ENCODE data around the gene ASB18. TPM values are rescaled to one million over a fixed set of nuclear protein-coding genes. Genes with fewer than 3 reads are reported as not detected.

The ASB18 gene
- total and polyA plus RNA-seq, 2 of the 8 experiments (the other 6 are each of a cell fraction or from before 2014, with no cell fraction given) = not detected

DNA sequence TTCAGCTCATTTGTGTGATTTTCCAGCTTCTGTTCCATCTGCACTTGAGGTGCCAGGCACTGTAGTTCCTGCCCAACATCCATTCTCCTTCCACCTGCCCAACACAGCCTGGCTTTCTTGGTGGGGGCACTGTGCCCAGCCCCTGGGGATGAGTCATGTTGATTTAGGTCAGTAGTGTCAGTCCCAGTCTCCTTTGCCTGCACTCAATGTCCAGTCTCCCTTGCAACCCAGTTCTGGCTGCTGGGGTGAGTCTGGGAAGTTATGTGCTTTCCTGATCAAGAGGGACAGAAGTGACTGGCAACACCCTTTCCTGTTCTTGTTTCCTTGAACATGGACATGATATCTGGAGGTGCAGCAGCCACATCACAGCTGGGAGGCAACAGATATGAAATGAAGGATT lies 1.5 kb upstream of the ASB18 start:
- no peak overlapping the region for H4K8ac ChIP-seq (ENCODE audit: extremely low read depth, insufficient read depth, low read length)
- H2BK120ac ChIP-seq (replicated peaks; ENCODE audit: low read depth, low read length) = no peak overlapping the region
- no peaks in the 10 kb centered on the region for H3K79me2 ChIP-seq (ENCODE audit: control insufficient read depth in 1 of 2, insufficient read depth in 2 of 2, low read length in 2 of 2)
- no peaks in the 10 kb centered on the region; a peak in 3 of 7 replicates for H3K27me3 ChIP-seq (replicated peaks in 1 of 4; ENCODE audit: control insufficient read depth in 3 of 4, extremely low read depth in 1 of 4, insufficient read depth in 3 of 4, low read length in 3 of 4)
- no peak overlapping the region for H2BK15ac ChIP-seq (ENCODE audit: low read length)
- peaks cover 10 to 12% of the 10 kb centered on the region in 2 experiments for H3K9me3 ChIP-seq (ENCODE audit: insufficient read depth in 2 of 2, low read depth in 1 of 2, low read length in 1 of 2)
- H2AFZ ChIP-seq (ENCODE audit: low read length) = no peak overlapping the region
- H3K4me3 ChIP-seq (ENCODE audit: extremely low read depth in 1 of 4, insufficient read depth in 2 of 4, low read depth in 3 of 4, low read length in 4 of 4) = no peak overlapping the region
- H2BK5ac ChIP-seq (ENCODE audit: low read depth, low read length) = no peak overlapping the region
- H3K56ac ChIP-seq (replicated peaks; ENCODE audit: insufficient read length, low read depth, low read length) = no peak overlapping the region
- H2BK20ac ChIP-seq (ENCODE audit: low read length) = no peak overlapping the region
- no peak overlapping the region for H3K4me2 ChIP-seq (ENCODE audit: insufficient read depth in 1 of 2, low read depth in 2 of 2, low read length in 2 of 2)
- no peaks in the 10 kb centered on the region for H4K20me1 ChIP-seq (replicated peaks in 1 of 2; ENCODE audit: control insufficient read depth in 1 of 2, insufficient read depth in 2 of 2, low read length in 2 of 2)
- POLR2A ChIA-PET (ENCODE audit: partially characterized antibody) = interaction anchor here (0.5 kb wide), 1 partner anchor 771 kb away, joined by 3 read pairs; no protein-coding TSS in a partner anchor
- H4K5ac ChIP-seq (ENCODE audit: insufficient read length, low read depth, low read length) = no peak overlapping the region
- no peak overlapping the region for H2BK12ac ChIP-seq (ENCODE audit: low read depth, low read length)
- FAIRE-seq = no peak
- H3K14ac ChIP-seq (ENCODE audit: insufficient read length) = no peak overlapping the region
- no peak for TF ChIP-seq GABPA (IDR thresholded peaks at IDR 0.05; ENCODE audit: borderline replicate concordance, insufficient read depth, low read length)
- no peak for TF ChIP-seq TAF7 (optimal IDR thresholded peaks at IDR 0.05; ENCODE audit: borderline replicate concordance, low read depth, low read length)
- no peak for TF ChIP-seq SIX5 (IDR thresholded peaks at IDR 0.05; ENCODE audit: low read depth, low read length)
- TF ChIP-seq KDM5A (IDR thresholded peaks at IDR 0.05; ENCODE audit: low read length) = no peak
- no peak for TF ChIP-seq SP4 (IDR thresholded peaks at IDR 0.05; ENCODE audit: low read length)
- no peak for TF ChIP-seq JUND (IDR thresholded peaks at IDR 0.05; ENCODE audit: low read length)
- TF ChIP-seq YY1 (IDR thresholded peaks at IDR 0.05; ENCODE audit: low read depth, low read length) = no peak
- TF ChIP-seq RNF2 (IDR thresholded peaks at IDR 0.05; ENCODE audit: borderline replicate concordance, low read depth, low read length, missing control alignments, poor library complexity, severe bottlenecking) = no peak
- no peak overlapping the region for H3K18ac ChIP-seq (ENCODE audit: extremely low read depth, low read length)
- no peak overlapping the region for H2AK5ac ChIP-seq (ENCODE audit: low read depth, low read length)
- H3K9ac ChIP-seq (replicated peaks in 1 of 4; ENCODE audit: extremely low read depth in 1 of 4, low read depth in 3 of 4, low read length in 3 of 4) = no peak overlapping the region
- H3K4me1 ChIP-seq (replicated peaks in 1 of 4; ENCODE audit: control insufficient read depth in 3 of 4, insufficient read depth in 4 of 4, low read length in 3 of 4) = no peaks in the 10 kb centered on the region
- H3K4ac ChIP-seq (replicated peaks; ENCODE audit: insufficient read length, low read depth, low read length) = no peak overlapping the region
- H3K79me1 ChIP-seq (ENCODE audit: low read depth, low read length) = no peaks in the 10 kb centered on the region
- no peak for DNase-seq (ENCODE audit: low read depth in 1 of 2, low spot score in 2 of 2)
- CTCF ChIA-PET (ENCODE audit: partially characterized antibody) = interaction anchor here (1.1 kb wide), 1 partner anchor 43 kb away, joined by 3 read pairs; no protein-coding TSS in a partner anchor
- no peaks in the 10 kb centered on the region for H3K36me3 ChIP-seq (ENCODE audit: control insufficient read depth in 2 of 4, insufficient read depth in 4 of 4, low read length in 3 of 4)
- no peak overlapping the region for H4K91ac ChIP-seq (replicated peaks; ENCODE audit: insufficient read length, low read length)
- no peak overlapping the region for H3K27ac ChIP-seq (ENCODE audit: low read depth, low read length)
- no peaks in the 10 kb centered on the region for H3K23me2 ChIP-seq (ENCODE audit: low read depth, low read length)
- H3K23ac ChIP-seq (ENCODE audit: insufficient read length) = no peak overlapping the region

All from H1 (cell line).